Neuronal stem cell (in vitro differentiated cells): Measurements from ENCODE around the gene C12orf76.
"Not testable (repeated sequence)": the region's sequence is repeated elsewhere in the genome, so short reads cannot be mapped to it uniquely, and the experiment has no call there.

Experiments used
- DNase-seq: peaks from one replicate; pipeline ENCODE4 v3.0.0-alpha.2; 2013; ENCODE audit warnings: low spot score
- H2AFZ ChIP-seq: one replicate; pipeline ENCODE4 v1.6.1; 2013; ENCODE audit warnings: mild to moderate bottlenecking, low read length, inconsistent platforms
- H2AK5ac ChIP-seq: 2 replicates; pipeline ENCODE4 v1.6.1; 2013; ENCODE audit warnings: low read depth, mild to moderate bottlenecking, inconsistent platforms, low read length, moderate library complexity, mixed read lengths
- H2BK120ac ChIP-seq: 2 replicates; pipeline ENCODE4 v1.6.1; 2013; ENCODE audit warnings: low read depth, mild to moderate bottlenecking, inconsistent platforms, low read length, moderate library complexity, mixed read lengths
- H2BK12ac ChIP-seq: one replicate; pipeline ENCODE4 v1.6.1; 2013; ENCODE audit warnings: low read length, inconsistent platforms
- H2BK15ac ChIP-seq: 2 replicates; pipeline ENCODE4 v1.6.1; 2013; ENCODE audit warnings: mild to moderate bottlenecking, low read length, inconsistent platforms, mixed read lengths
- H2BK5ac ChIP-seq: one replicate; pipeline ENCODE4 v1.6.1; 2013; ENCODE audit warnings: inconsistent platforms, mild to moderate bottlenecking, low read length, moderate library complexity
- H3K14ac ChIP-seq: one replicate; pipeline ENCODE4 v1.6.1; 2013; ENCODE audit warnings: low read length, inconsistent platforms
- H3K18ac ChIP-seq: 2 replicates; pipeline ENCODE4 v1.6.1; 2013; ENCODE audit warnings: low read length, inconsistent platforms
- H3K23ac ChIP-seq: 2 replicates; pipeline ENCODE4 v1.6.1; 2013; ENCODE audit warnings: low read depth, mild to moderate bottlenecking, mixed read lengths, low read length, inconsistent platforms; ENCODE audit not compliant: poor library complexity
- H3K27ac ChIP-seq: replicated peaks from 3 replicates; pipeline ENCODE4 v1.5.1; 2013; ENCODE audit warnings: low read length, inconsistent platforms
- H3K27me3 ChIP-seq, 3 experiments: 2 replicates each; pipeline ENCODE4 v1.6.1; 2013; ENCODE audit warnings: low read length in 3 of 3, mild to moderate bottlenecking in 2 of 3, inconsistent platforms in 1 of 3, low read depth in 1 of 3, mixed read lengths in 1 of 3, moderate library complexity in 1 of 3; ENCODE audit not compliant: control insufficient read depth in 3 of 3, insufficient read depth in 3 of 3
- H3K36me3 ChIP-seq, 2 donors: replicated peaks in 1 of 2; 2 replicates each; pipeline ENCODE4 v1.6.1; 2013; ENCODE audit warnings: low read length in 2 of 2; ENCODE audit not compliant: control insufficient read depth in 2 of 2, insufficient read depth in 2 of 2
- H3K4ac ChIP-seq: 2 replicates; pipeline ENCODE4 v1.6.1; 2013; ENCODE audit warnings: inconsistent platforms, mild to moderate bottlenecking, low read length, moderate library complexity
- H3K4me1 ChIP-seq, 2 donors: 1 replicate in 1 of 2; 2 replicates in 1 of 2; pipeline ENCODE4 v1.6.1; 2013; ENCODE audit warnings: low read length in 2 of 2, low read depth in 1 of 2; ENCODE audit not compliant: control insufficient read depth in 2 of 2, insufficient read depth in 1 of 2
- H3K4me2 ChIP-seq: one replicate; pipeline ENCODE4 v1.6.1; 2013; ENCODE audit warnings: mild to moderate bottlenecking, low read length, inconsistent platforms; ENCODE audit not compliant: insufficient read depth, poor library complexity, severe bottlenecking
- H3K4me3 ChIP-seq, 2 donors: 2 replicates each; pipeline ENCODE4 v1.5.1; 2013; ENCODE audit warnings: low read length in 2 of 2, mild to moderate bottlenecking in 2 of 2, inconsistent platforms in 1 of 2, moderate library complexity in 1 of 2
- H3K79me1 ChIP-seq: one replicate; pipeline ENCODE4 v1.6.1; 2013; ENCODE audit warnings: low read depth, mild to moderate bottlenecking, inconsistent platforms, low read length, moderate library complexity
- H3K9ac ChIP-seq: one replicate; pipeline ENCODE4 v1.6.1; 2013; ENCODE audit warnings: mild to moderate bottlenecking, low read depth, low read length, inconsistent platforms; ENCODE audit not compliant: poor library complexity
- H3K9me3 ChIP-seq, 2 donors: replicated peaks in 1 of 2; 2 replicates each; pipeline versions ENCODE3 to v1.6.1; 2013; ENCODE audit warnings: low read length in 2 of 2, mild to moderate bottlenecking in 2 of 2, inconsistent platforms in 1 of 2, low read depth in 1 of 2, mixed read lengths in 1 of 2, moderate library complexity in 1 of 2; ENCODE audit not compliant: control insufficient read depth in 2 of 2, insufficient read depth in 1 of 2
- H4K8ac ChIP-seq: one replicate; pipeline ENCODE4 v1.6.1; 2013; ENCODE audit warnings: low read depth, mild to moderate bottlenecking, inconsistent platforms, low read length, moderate library complexity
- H4K91ac ChIP-seq: one replicate; pipeline ENCODE4 v1.6.1; 2013; ENCODE audit warnings: low read length, low read depth, mild to moderate bottlenecking, inconsistent platforms; ENCODE audit not compliant: poor library complexity
- WGBS, 2 donors: extraction: QIAGEN DNeasy Blood & Tissue Kit; methylation state at CpG; one replicate each; pipeline ENCODE4 v1.1.7; 2013; ENCODE audit warnings: missing lambda C conversion rate in 2 of 2, mixed read lengths in 1 of 2; ENCODE audit not compliant: insufficient read length in 2 of 2, insufficient replicate concordance in 1 of 2; ENCODE audit errors: extremely low coverage in 2 of 2; 5-methylcytosine and 5-hydroxymethylcytosine counted together

The C12orf76 gene

DNA sequence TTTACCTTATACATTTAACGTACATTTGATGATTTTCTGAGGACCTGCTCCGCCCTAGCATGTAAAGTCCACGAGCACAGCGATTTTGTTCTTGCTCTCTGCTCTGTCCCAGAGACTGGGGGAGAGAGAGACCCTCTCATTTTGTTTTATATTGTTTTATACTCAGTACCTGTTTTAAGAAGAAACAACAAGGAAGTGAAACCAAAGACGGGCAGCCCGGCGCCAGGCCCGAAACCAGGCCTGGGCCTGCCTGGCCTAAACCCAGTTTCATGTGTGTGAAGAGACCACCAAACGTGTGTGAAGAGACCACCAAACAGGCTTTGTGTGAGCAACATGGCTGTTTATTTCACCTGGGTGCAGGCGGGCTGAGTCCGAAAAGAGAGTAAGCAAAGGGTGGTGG, 712 bp upstream of the C12orf76 start:
- Histone ChIP-seq H3K4me2 (peak overlapping the region; percentile 51), H2AFZ (peak overlapping the region; percentile 90), H3K4me3 (peak overlapping the region in 1 of 2 donors; percentile 72)
- H2BK5ac ChIP-seq, H2AK5ac ChIP-seq, H2BK12ac ChIP-seq, H3K27me3 ChIP-seq, H3K36me3 ChIP-seq, H3K79me1 ChIP-seq, H3K27ac ChIP-seq, DNase-seq, H3K4ac ChIP-seq, H3K9ac ChIP-seq, H3K4me1 ChIP-seq, H2BK120ac ChIP-seq, H3K23ac ChIP-seq, H3K14ac ChIP-seq, H4K91ac ChIP-seq, H4K8ac ChIP-seq, H3K18ac ChIP-seq, H3K9me3 ChIP-seq, H2BK15ac ChIP-seq: not testable (repeated sequence)
- 100% methylated on average over 1 of the region's 11 CpGs for WGBS, 2 donors

- no peak overlapping the region for H3K27ac ChIP-seq
- H3K4ac ChIP-seq = no peak overlapping the region
- no peak for DNase-seq
- no peak overlapping the region for H4K91ac ChIP-seq
- no peak overlapping the region for H3K18ac ChIP-seq
- peaks cover 2% of the 10 kb centered on the region for H3K79me1 ChIP-seq
- H2BK15ac ChIP-seq = no peak overlapping the region
- no peaks in the 10 kb centered on the region for H3K27me3 ChIP-seq
- H3K9me3 ChIP-seq = no peaks in the 10 kb centered on the region
- peaks cover 2 to 6% of the 10 kb centered on the region in 2 donors for H3K4me1 ChIP-seq
- no CpG with 5 or more reads among the region's 14 CpGs for WGBS, 2 donors
- no peak overlapping the region for H2BK12ac ChIP-seq
- no peak overlapping the region for H2BK120ac ChIP-seq
- H3K9ac ChIP-seq = no peak overlapping the region
- H3K23ac ChIP-seq = no peak overlapping the region
- no peak overlapping the region for H2BK5ac ChIP-seq
- H3K4me2 ChIP-seq = peak overlapping the region; percentile 51
- H4K8ac ChIP-seq = no peak overlapping the region
- H3K4me3 ChIP-seq = peak overlapping the region; percentile 72 to 91
- H3K36me3 ChIP-seq = peaks cover 0 to 7% of the 10 kb centered on the region in 2 donors
- H3K14ac ChIP-seq = no peak overlapping the region
- no peak overlapping the region for H2AFZ ChIP-seq
- no peak overlapping the region for H2AK5ac ChIP-seq
Measured at GRCh38 chr12:110047297-110047940, 903 bp downstream of the C12orf76 start.

DNA sequence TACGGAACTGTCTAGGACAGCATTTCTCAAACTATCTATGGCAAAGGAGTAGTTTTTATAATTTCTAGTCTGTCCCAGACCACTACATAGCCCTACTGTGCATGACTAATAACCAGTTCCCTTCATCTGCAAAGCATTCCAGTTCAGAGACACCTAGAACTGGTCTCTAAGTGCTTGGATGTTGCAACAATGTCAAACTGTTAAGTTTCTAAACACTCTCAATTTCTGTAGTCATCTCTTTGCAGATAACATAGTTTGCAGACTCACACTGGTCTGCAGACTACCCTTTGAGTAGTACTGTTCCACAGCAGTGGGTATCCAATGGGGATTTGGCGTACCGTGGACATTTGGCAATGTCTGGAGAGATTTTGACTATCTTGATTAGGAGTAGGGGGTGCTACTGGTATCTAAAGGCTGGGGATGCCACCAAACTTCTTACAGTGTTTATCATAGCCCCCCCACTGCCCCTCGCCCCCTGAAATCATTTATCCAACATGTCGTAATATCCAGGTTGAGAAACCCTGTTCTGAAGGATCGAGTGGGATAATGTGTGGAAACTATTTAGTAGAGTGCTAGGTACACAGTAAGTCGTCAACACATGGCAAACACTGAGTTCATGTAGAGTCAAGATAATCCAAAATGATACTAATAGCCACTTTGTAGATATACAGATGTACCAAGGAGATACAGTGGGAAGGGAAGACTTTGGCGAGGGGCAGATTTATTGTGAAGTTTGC, 1.7 kb downstream of the C12orf76 start:
- H3K14ac ChIP-seq = no peak overlapping the region
- H3K27ac ChIP-seq = no peak overlapping the region
- no peaks in the 10 kb centered on the region for H3K27me3 ChIP-seq
- no peaks in the 10 kb centered on the region for H3K9me3 ChIP-seq
- H2AK5ac ChIP-seq = no peak overlapping the region
- H4K8ac ChIP-seq = no peak overlapping the region
- H4K91ac ChIP-seq = no peak overlapping the region
- no peak overlapping the region for H2AFZ ChIP-seq
- WGBS, 2 donors = no CpG with 5 or more reads among the region's 8 CpGs
- no peak overlapping the region for H2BK15ac ChIP-seq
- H2BK5ac ChIP-seq = no peak overlapping the region
- H2BK12ac ChIP-seq = no peak overlapping the region
- H3K4me3 ChIP-seq = peak overlapping the region in 1 of 2 donors; percentile 72
- DNase-seq = no peak
- H3K18ac ChIP-seq = no peak overlapping the region
- H3K4ac ChIP-seq = no peak overlapping the region
- H3K9ac ChIP-seq = no peak overlapping the region
- H3K4me1 ChIP-seq = peaks cover 2 to 6% of the 10 kb centered on the region in 2 donors
- no peak overlapping the region for H2BK120ac ChIP-seq
- H3K23ac ChIP-seq = no peak overlapping the region
- H3K79me1 ChIP-seq = peaks cover 2% of the 10 kb centered on the region
- peaks cover 3 to 15% of the 10 kb centered on the region in 2 donors for H3K36me3 ChIP-seq
- H3K4me2 ChIP-seq = no peak overlapping the region

- Histone ChIP-seq H4K91ac (no peak overlapping the region), H3K23ac (no peak overlapping the region), H3K79me1 (no peaks in the 10 kb centered on the region), H3K4me3 (peak overlapping the region in 1 of 2 donors; percentile 32), H3K27me3 (no peaks in the 10 kb centered on the region), H3K36me3 (peaks cover 10 to 51% of the 10 kb centered on the region in 2 donors), H2BK12ac (no peak overlapping the region), H3K4me1 (peaks cover 0 to 4% of the 10 kb centered on the region in 2 donors), H3K4me2 (no peak overlapping the region), H2BK5ac (no peak overlapping the region), H3K18ac (no peak overlapping the region), H4K8ac (no peak overlapping the region), H2AK5ac (no peak overlapping the region), H3K14ac (no peak overlapping the region), H3K4ac (no peak overlapping the region), H2BK15ac (no peak overlapping the region), H3K27ac (no peak overlapping the region), H2BK120ac (no peak overlapping the region), H3K9ac (no peak overlapping the region), H3K9me3 (no peaks in the 10 kb centered on the region), H2AFZ (no peak overlapping the region)
- WGBS, 2 donors = no CpG with 5 or more reads among the region's 3 CpGs
- DNase-seq = no peak
Measured at GRCh38 chr12:110042264-110042663, 6.1 kb downstream of the C12orf76 start.
